HepG2 (cell line): Measurements from ENCODE around the gene GABRG3. TPM values are rescaled to one million over a fixed set of nuclear protein-coding genes. Genes with fewer than 3 reads are reported as not detected.

ENCODE experiments used
- ATAC-seq: fragments of 200-7000 bp; cut with Tn5 transposase; 3 replicates; pipeline ENCODE4 v1.9.1; 2020; ENCODE audit warnings: mild to moderate bottlenecking, moderate library complexity
- BruUV-seq: library from RNA; stranded (reverse); fragments of 400-500 nt; replicated peaks from 2 replicates; lab custom pipeline; 2021; lab: Mats Ljungman, UMichigan
- CTCF ChIA-PET: fragments of 300-600 bp; formaldehyde crosslinking; extraction: SDS; loops from one replicate; lab custom pipeline; 2021; ENCODE audit warnings: low total read pairs, inconsistent platforms, low intra/inter-chr PET ratio; lab: Yijun Ruan, JAX
- POLR2A ChIA-PET: fragments of 350-600 bp; sonication (Branson Sonifier 250); formaldehyde crosslinking; loops from one replicate; lab custom pipeline; 2020; ENCODE audit warnings: antibody characterized with exemption, inconsistent platforms; lab: Yijun Ruan, JAX
- DNase-seq: peaks from one replicate; pipeline ENCODE4 v3.0.0-alpha.2; 2015; ENCODE audit warnings: low spot score
- FAIRE-seq: peaks from 3 replicates; lab custom pipeline; 2011; peaks lifted over from hg19 to GRCh38; lab: Jason Lieb, UNC
- H2AFZ ChIP-seq: one replicate; pipeline ENCODE4 v1.6.1; 2011; ENCODE audit warnings: low read length, inconsistent platforms
- H3K27ac ChIP-seq: fragments of 300-600 bp; 3 replicates; pipeline ENCODE4 v1.8.0; 2011; ENCODE audit warnings: mixed run types, mild to moderate bottlenecking, mixed read lengths, low read length, inconsistent platforms; ENCODE audit not compliant: insufficient read depth; ENCODE audit errors: extremely low read length
- H3K27me3 ChIP-seq, 2 experiments: fragments of 200-600 bp in 1 of 2; 2 replicates in 1 of 2; 3 replicates in 1 of 2; pipeline versions ENCODE4 v1.6.0 to v1.8.0; 2011; ENCODE audit warnings: low read length in 2 of 2, mild to moderate bottlenecking in 2 of 2, moderate library complexity in 2 of 2, inconsistent platforms in 1 of 2; ENCODE audit not compliant: insufficient read depth in 2 of 2, control insufficient read depth in 1 of 2
- H3K36me3 ChIP-seq, 2 experiments: fragments of 200-600 bp in 1 of 2; replicated peaks in 1 of 2; 2 replicates in 1 of 2; 3 replicates in 1 of 2; pipeline versions ENCODE4 v1.5.1 to v1.8.0; 2011; ENCODE audit warnings: low read length in 2 of 2, inconsistent platforms in 1 of 2; ENCODE audit not compliant: insufficient read depth in 2 of 2, control insufficient read depth in 1 of 2
- H3K4me1 ChIP-seq: 2 replicates; pipeline ENCODE4 v1.5.1; 2012; ENCODE audit warnings: low read length, inconsistent platforms; ENCODE audit not compliant: insufficient read depth
- H3K4me2 ChIP-seq: 2 replicates; pipeline ENCODE4 v1.6.0; 2011; ENCODE audit warnings: low read depth, low read length, inconsistent platforms
- H3K4me3 ChIP-seq, 3 experiments: fragments of 200-600 bp in 1 of 3; sonication (generic), shearing (Covaris generic) in 1 of 3; replicated peaks in 1 of 3; 2 replicates each; pipeline ENCODE4 v1.5.1; 2011 to 2016; ENCODE audit warnings: low read length in 3 of 3, inconsistent platforms in 2 of 3, low read depth in 2 of 3, mild to moderate bottlenecking in 2 of 3, control low read depth in 1 of 3, mixed read lengths in 1 of 3; ENCODE audit not compliant: insufficient read depth in 1 of 3
- H3K79me2 ChIP-seq: one replicate; pipeline ENCODE4 v1.6.1; 2011; ENCODE audit warnings: low read length, inconsistent platforms; ENCODE audit not compliant: insufficient read depth
- H3K9ac ChIP-seq: 2 replicates; pipeline ENCODE4 v1.6.0; 2011; ENCODE audit warnings: mild to moderate bottlenecking, low read depth, low read length, inconsistent platforms; ENCODE audit not compliant: insufficient read depth
- H3K9me3 ChIP-seq: 2 replicates; pipeline ENCODE4 v1.5.1; 2012; ENCODE audit warnings: mild to moderate bottlenecking, low read length
- H4K20me1 ChIP-seq: 2 replicates; pipeline ENCODE4 v1.6.0; 2011; ENCODE audit warnings: inconsistent platforms, mild to moderate bottlenecking, low read length, moderate library complexity; ENCODE audit not compliant: insufficient read depth
- ATF1 ChIP-seq: IDR thresholded peaks from 2 replicates; pipeline ENCODE4 v1.6.1; 2016; ENCODE audit warnings: mild to moderate bottlenecking, control low read depth
- CSRNP1 ChIP-seq: sonication (generic); formaldehyde crosslinking; IDR thresholded peaks from 2 replicates; pipeline ENCODE4 v1.8.1; 2023; ENCODE audit warnings: mild to moderate bottlenecking, missing genetic modification reagents
- MTERF4 ChIP-seq: sonication (generic); formaldehyde crosslinking; IDR thresholded peaks from 2 replicates; pipeline ENCODE4 v1.8.0; 2023; ENCODE audit warnings: mild to moderate bottlenecking, missing genetic modification reagents
- NFIC ChIP-seq: IDR thresholded peaks from 2 replicates; pipeline ENCODE4 v1.6.1; 2012; ENCODE audit warnings: mild to moderate bottlenecking, low read length, inconsistent platforms
- STAG1 ChIP-seq: sonication (generic); formaldehyde crosslinking; IDR thresholded peaks from 2 replicates; pipeline ENCODE4 v1.4.0; 2020; ENCODE audit warnings: missing genetic modification reagents
- ZNF572 ChIP-seq: sonication (generic); formaldehyde crosslinking; IDR thresholded peaks from 2 replicates; pipeline ENCODE4 v1.5.1; 2020; ENCODE audit warnings: mild to moderate bottlenecking, missing genetic modification reagents
- ZUFSP ChIP-seq: sonication (generic); formaldehyde crosslinking; IDR thresholded peaks from 2 replicates; pipeline ENCODE4 v1.9.0; 2021; ENCODE audit warnings: missing genetic modification reagents, mild to moderate bottlenecking, borderline replicate concordance
- WGBS: methylation state at CpG from one replicate; pipeline ENCODE4 v1.1.6; 2017; ENCODE audit warnings: low lambda C conversion rate; 5-methylcytosine and 5-hydroxymethylcytosine counted together
- in situ Hi-C: cut with HindIII; loops from 2 replicates; pipeline ENCODE4 v1.10.0; 2017; ENCODE audit warnings: low pct_unique_long_range_greater_than_20kb; ENCODE audit not compliant: extremely low pct_ligation_motif_present
- intact Hi-C: fragments of 100-400 bp; cut with micrococcal nuclease; formaldehyde crosslinking; loops from one replicate; pipeline ENCODE4 v1.10.0; 2022; ENCODE audit not compliant: unreplicated experiment
- polyA plus RNA-seq, 8 experiments: library from polyadenylated mRNA; depleted of rRNA in 3 of 8; stranded (reverse) in 7 of 8; unstranded in 1 of 8; fragments of >200 nt; fragmentation: Illumina TruSeq in 4 of 8; extraction: Trizol in 4 of 8; gene quantifications; 2 replicates each; pipeline versions ENCODE4 v1.2.1 to v1.2.3, GENCODE V29; 2011 to 2016; ENCODE audit warnings: low read depth in 4 of 8, missing spikeins in 1 of 8, mixed read lengths in 1 of 8; ENCODE audit not compliant: insufficient read depth in 1 of 8
- total RNA-seq, 5 experiments: library from RNA; depleted of rRNA; stranded (reverse); fragments of >200 nt; fragmentation: Illumina TruSeq; extraction: Trizol; gene quantifications; 2 replicates each; pipeline ENCODE4 v1.2.3, GENCODE V29; 2016; ENCODE audit warnings: low read depth in 1 of 5

GABRG3 gene
- total and polyA plus RNA-seq, 2 of the 13 experiments (the other 11 are each of a cell fraction or from before 2014, with no cell fraction given): not detected

GRCh38 chr15:27042646-27043045 is 71.7 kb downstream of the GABRG3 start (continued):
- no peak for TF ChIP-seq CSRNP1

- no peak for ATAC-seq
- no peak for FAIRE-seq
- no peaks in the 10 kb centered on the region for H3K36me3 ChIP-seq
- H3K4me2 ChIP-seq: no peak overlapping the region
- no peak overlapping the region for H2AFZ ChIP-seq
- no peak overlapping the region for H3K9ac ChIP-seq
- TF ChIP-seq ZUFSP (CRISPR knock-in tag): no peak
- no peak for TF ChIP-seq ATF1 (CRISPR knock-in tag)
- TF ChIP-seq MTERF4 (CRISPR knock-in tag): no peak
- TF ChIP-seq ZNF572 (CRISPR knock-in tag): no peak
- no peak for TF ChIP-seq STAG1 (CRISPR knock-in tag)
- no peak for TF ChIP-seq NFIC
- H3K27me3 ChIP-seq: peaks cover 0 to 17% of the 10 kb centered on the region in 2 experiments; a peak in 2 of 5 replicates
- no peak overlapping the region for H3K4me3 ChIP-seq
- H3K4me1 ChIP-seq: no peaks in the 10 kb centered on the region
- CTCF ChIA-PET: no interaction called here
- H4K20me1 ChIP-seq: no peaks in the 10 kb centered on the region
- no peak for DNase-seq
- intact Hi-C loops: no loop called here
- POLR2A ChIA-PET: no interaction called here
- H3K27ac ChIP-seq: no peak overlapping the region
- WGBS: 3% methylated on average over 6 of the region's 6 CpGs
- H3K9me3 ChIP-seq: no peaks in the 10 kb centered on the region
- in situ Hi-C loops: no loop called here
- BruUV-seq: no TSS peak
- H3K79me2 ChIP-seq: no peaks in the 10 kb centered on the region
Measured at GRCh38 chr15:27043770-27044169, 72.8 kb downstream of the GABRG3 start.
